ENCODE results near the gene TIMM8B. TPM values are rescaled to one million over a fixed set of nuclear protein-coding genes. Genes with fewer than 3 reads are reported as not detected.

Gene TIMM8B
- total RNA-seq, 1 donor from 2014 or later = 59.4 TPM

GRCh38 chr11:112114460-112114859 lies 27.9 kb upstream of the TIMM8B start:
- H3K9me3 Mint-ChIP-seq (ENCODE audit: unreplicated experiment) = peaks cover 8% of the 10 kb centered on the region

GRCh38 chr11:112113539-112114457 lies 27.2 kb upstream of the TIMM8B start:
- H3K4me1 Mint-ChIP-seq (ENCODE audit: unreplicated experiment) = peaks cover 4% of the 10 kb centered on the region
- peaks cover 8% of the 10 kb centered on the region for H3K9me3 Mint-ChIP-seq (ENCODE audit: unreplicated experiment)
- H3K27ac Mint-ChIP-seq (ENCODE audit: unreplicated experiment) = no peak overlapping the region
- peak; percentile 73 for TF ChIP-seq CTCF (IDR thresholded peaks at IDR 0.05)
- no peaks in the 10 kb centered on the region for H3K27me3 Mint-ChIP-seq (ENCODE audit: unreplicated experiment)
- no peak for DNase-seq (ENCODE audit: extremely low spot score, unreplicated experiment)
- peaks cover 3% of the 10 kb centered on the region for H3K36me3 Mint-ChIP-seq (ENCODE audit: unreplicated experiment)
- H3K4me3 Mint-ChIP-seq (ENCODE audit: unreplicated experiment) = no peak overlapping the region

More at GRCh38 chr11:112114460-112114859, 27.9 kb upstream of the TIMM8B start:
- no peaks in the 10 kb centered on the region for H3K27me3 Mint-ChIP-seq (ENCODE audit: unreplicated experiment)
- H3K36me3 Mint-ChIP-seq (ENCODE audit: unreplicated experiment) = peaks cover 3% of the 10 kb centered on the region
- no peak for TF ChIP-seq CTCF (IDR thresholded peaks at IDR 0.05)
- DNase-seq (ENCODE audit: extremely low spot score, unreplicated experiment) = no peak
- no peak overlapping the region for H3K27ac Mint-ChIP-seq (ENCODE audit: unreplicated experiment)
- H3K4me3 Mint-ChIP-seq (ENCODE audit: unreplicated experiment) = no peak overlapping the region
- peaks cover 4% of the 10 kb centered on the region for H3K4me1 Mint-ChIP-seq (ENCODE audit: unreplicated experiment)

- no peak for DNase-seq (ENCODE audit: extremely low spot score, unreplicated experiment)
- no peaks in the 10 kb centered on the region for H3K27me3 Mint-ChIP-seq (ENCODE audit: unreplicated experiment)
Observed at GRCh38 chr11:112106070-112106469, 19.5 kb upstream of the TIMM8B start.

GRCh38 chr11:112103446-112103845 lies 16.9 kb upstream of the TIMM8B start:
- DNase-seq (ENCODE audit: extremely low spot score, unreplicated experiment) = no peak
- no peaks in the 10 kb centered on the region for H3K36me3 Mint-ChIP-seq (ENCODE audit: unreplicated experiment)
- no peaks in the 10 kb centered on the region for H3K27me3 Mint-ChIP-seq (ENCODE audit: unreplicated experiment)
- TF ChIP-seq CTCF (IDR thresholded peaks at IDR 0.05) = no peak
- H3K9me3 Mint-ChIP-seq (ENCODE audit: unreplicated experiment) = no peaks in the 10 kb centered on the region
- H3K4me1 Mint-ChIP-seq (ENCODE audit: unreplicated experiment) = peaks cover 22% of the 10 kb centered on the region
- no peak overlapping the region for H3K27ac Mint-ChIP-seq (ENCODE audit: unreplicated experiment)
- H3K4me3 Mint-ChIP-seq (ENCODE audit: unreplicated experiment) = no peak overlapping the region

More at GRCh38 chr11:112106070-112106469, 19.5 kb upstream of the TIMM8B start:
- no peak overlapping the region for H3K4me3 Mint-ChIP-seq (ENCODE audit: unreplicated experiment)
- H3K4me1 Mint-ChIP-seq (ENCODE audit: unreplicated experiment) = peaks cover 7% of the 10 kb centered on the region
- no peak overlapping the region for H3K27ac Mint-ChIP-seq (ENCODE audit: unreplicated experiment)
- peaks cover 8% of the 10 kb centered on the region for H3K9me3 Mint-ChIP-seq (ENCODE audit: unreplicated experiment)
- no peaks in the 10 kb centered on the region for H3K36me3 Mint-ChIP-seq (ENCODE audit: unreplicated experiment)
- TF ChIP-seq CTCF (IDR thresholded peaks at IDR 0.05) = no peak

- H3K4me1 Mint-ChIP-seq (ENCODE audit: unreplicated experiment) = peaks cover 24% of the 10 kb centered on the region
- TF ChIP-seq CTCF (IDR thresholded peaks at IDR 0.05) = no peak
- H3K27me3 Mint-ChIP-seq (ENCODE audit: unreplicated experiment) = no peaks in the 10 kb centered on the region
- H3K9me3 Mint-ChIP-seq (ENCODE audit: unreplicated experiment) = no peaks in the 10 kb centered on the region
- no peak overlapping the region for H3K4me3 Mint-ChIP-seq (ENCODE audit: unreplicated experiment)
- no peak for DNase-seq (ENCODE audit: extremely low spot score, unreplicated experiment)
- peaks cover 8% of the 10 kb centered on the region for H3K36me3 Mint-ChIP-seq (ENCODE audit: unreplicated experiment)
- H3K27ac Mint-ChIP-seq (ENCODE audit: unreplicated experiment) = peak overlapping the region; percentile 95
Observed at GRCh38 chr11:112100462-112100861, 13.9 kb upstream of the TIMM8B start.

Data from osteocyte (in vitro differentiated cells).